ENCODE data around the gene OR5M3. TPM values are rescaled to one million over a fixed set of nuclear protein-coding genes. Genes with fewer than 3 reads are reported as not detected.

Gene OR5M3
- total RNA-seq = not detected in 2 replicates

GRCh38 chr11:56473252-56473651 lies at the start of gene OR5M3:
Gene OR5M3 (minus strand): TSS chr11:56473352. CDS start chr11:56470497, 2,855 bp downstream.
- Histone ChIP-seq H3K4me3 (ENCODE audit: low read depth, low read length) (no peak within 1 kb of the TSS), H3K36me3 (ENCODE audit: control insufficient read depth, insufficient read depth, low read length) (no peaks in the 10 kb centered on the region), H3K27me3 (ENCODE audit: control insufficient read depth, insufficient read depth, low read length) (no peaks in the 10 kb centered on the region)
- TF ChIP-seq, protein P1, sequence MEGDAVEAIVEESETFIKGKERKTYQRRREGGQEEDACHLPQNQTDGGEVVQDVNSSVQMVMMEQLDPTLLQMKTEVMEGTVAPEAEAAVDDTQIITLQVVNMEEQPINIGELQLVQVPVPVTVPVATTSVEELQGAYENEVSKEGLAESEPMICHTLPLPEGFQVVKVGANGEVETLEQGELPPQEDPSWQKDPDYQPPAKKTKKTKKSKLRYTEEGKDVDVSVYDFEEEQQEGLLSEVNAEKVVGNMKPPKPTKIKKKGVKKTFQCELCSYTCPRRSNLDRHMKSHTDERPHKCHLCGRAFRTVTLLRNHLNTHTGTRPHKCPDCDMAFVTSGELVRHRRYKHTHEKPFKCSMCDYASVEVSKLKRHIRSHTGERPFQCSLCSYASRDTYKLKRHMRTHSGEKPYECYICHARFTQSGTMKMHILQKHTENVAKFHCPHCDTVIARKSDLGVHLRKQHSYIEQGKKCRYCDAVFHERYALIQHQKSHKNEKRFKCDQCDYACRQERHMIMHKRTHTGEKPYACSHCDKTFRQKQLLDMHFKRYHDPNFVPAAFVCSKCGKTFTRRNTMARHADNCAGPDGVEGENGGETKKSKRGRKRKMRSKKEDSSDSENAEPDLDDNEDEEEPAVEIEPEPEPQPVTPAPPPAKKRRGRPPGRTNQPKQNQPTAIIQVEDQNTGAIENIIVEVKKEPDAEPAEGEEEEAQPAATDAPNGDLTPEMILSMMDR (IDR thresholded peaks at IDR 0.05; ENCODE audit: insufficient read depth, low read length, severe bottlenecking) = no peak
- FAIRE-seq (no peak), DNase-seq (ENCODE audit: low read depth) (no peak)

- H3K36me3 ChIP-seq (ENCODE audit: control insufficient read depth, insufficient read depth, low read length) = no peaks in the 10 kb centered on the region
- TF ChIP-seq, protein P1 (IDR thresholded peaks at IDR 0.05; ENCODE audit: insufficient read depth, low read length, severe bottlenecking) = no peak
- H3K4me3 ChIP-seq (ENCODE audit: low read depth, low read length) = no peak overlapping the region
- FAIRE-seq (no peak), DNase-seq (ENCODE audit: low read depth) (no peak)
- H3K27me3 ChIP-seq (ENCODE audit: control insufficient read depth, insufficient read depth, low read length) = no peaks in the 10 kb centered on the region
Observed at GRCh38 chr11:56522008-56522407, 48.9 kb upstream of the OR5M3 start.

GRCh38 chr11:56513280-56513679 lies 40.1 kb upstream of the OR5M3 start:
- Histone ChIP-seq H3K36me3 (ENCODE audit: control insufficient read depth, insufficient read depth, low read length) (no peaks in the 10 kb centered on the region), H3K27me3 (ENCODE audit: control insufficient read depth, insufficient read depth, low read length) (no peaks in the 10 kb centered on the region), H3K4me3 (ENCODE audit: low read depth, low read length) (no peak overlapping the region)
- no peak for FAIRE-seq
- no peak for DNase-seq (ENCODE audit: low read depth)
- TF ChIP-seq, protein P1 (IDR thresholded peaks at IDR 0.05; ENCODE audit: insufficient read depth, low read length, severe bottlenecking) = no peak

DNA sequence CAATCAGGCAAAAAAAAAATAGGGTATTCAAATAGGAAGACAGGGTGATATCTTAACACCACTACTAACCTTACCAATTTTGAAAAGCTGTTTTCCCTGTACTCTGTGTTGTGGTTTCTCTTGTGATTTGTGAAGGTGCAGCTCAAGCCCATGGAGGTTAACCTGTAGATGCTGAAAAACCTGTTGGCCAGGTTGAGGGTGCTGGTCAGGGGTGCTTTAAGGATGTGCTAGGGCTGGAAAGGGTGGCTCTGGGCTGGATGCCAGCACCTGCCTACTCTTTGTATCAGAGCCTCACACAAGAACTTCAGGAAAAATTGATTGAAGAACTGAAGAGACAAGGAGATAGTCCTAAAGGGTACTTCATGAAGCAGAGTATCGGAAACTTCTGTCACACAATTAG lies 36.3 kb upstream of the OR5M3 start:
- DNase-seq (ENCODE audit: low read depth) = peak; percentile 5
- no peak for FAIRE-seq
- H3K27me3 ChIP-seq (ENCODE audit: control insufficient read depth, insufficient read depth, low read length) = no peaks in the 10 kb centered on the region
- no peaks in the 10 kb centered on the region for H3K36me3 ChIP-seq (ENCODE audit: control insufficient read depth, insufficient read depth, low read length)
- no peak overlapping the region for H3K4me3 ChIP-seq (ENCODE audit: low read depth, low read length)
- TF ChIP-seq, protein P1 (IDR thresholded peaks at IDR 0.05; ENCODE audit: insufficient read depth, low read length, severe bottlenecking) = no peak

GRCh38 chr11:56497010-56497409 lies 23.9 kb upstream of the OR5M3 start:
- Histone ChIP-seq H3K36me3 (ENCODE audit: control insufficient read depth, insufficient read depth, low read length) (no peaks in the 10 kb centered on the region), H3K4me3 (ENCODE audit: low read depth, low read length) (no peak overlapping the region), H3K27me3 (ENCODE audit: control insufficient read depth, insufficient read depth, low read length) (no peaks in the 10 kb centered on the region)
- no peak for DNase-seq (ENCODE audit: low read depth)
- no peak for FAIRE-seq
- TF ChIP-seq, protein P1 (IDR thresholded peaks at IDR 0.05; ENCODE audit: insufficient read depth, low read length, severe bottlenecking) = no peak

- no peak for FAIRE-seq
- H3K4me3 ChIP-seq (ENCODE audit: low read depth, low read length) = no peak overlapping the region
- no peaks in the 10 kb centered on the region for H3K36me3 ChIP-seq (ENCODE audit: control insufficient read depth, insufficient read depth, low read length)
- TF ChIP-seq, protein P1 (IDR thresholded peaks at IDR 0.05; ENCODE audit: insufficient read depth, low read length, severe bottlenecking) = no peak
- DNase-seq (ENCODE audit: low read depth) = no peak
- H3K27me3 ChIP-seq (ENCODE audit: control insufficient read depth, insufficient read depth, low read length) = no peaks in the 10 kb centered on the region
Observed at GRCh38 chr11:56495117-56495516, 22.0 kb upstream of the OR5M3 start.
